Activated CD8-positive, alpha-beta memory T cell treated with anti-CD3 and anti-CD28 coated beads for 36 hours (primary cell): ENCODE data around the gene MARK3. TPM values are rescaled to one million over a fixed set of nuclear protein-coding genes. Genes with fewer than 3 reads are reported as not detected.

Experiments used
- CTCF ChIA-PET: fragments of 350-600 bp; sonication (Branson Sonifier 250); formaldehyde crosslinking; loops from one replicate; lab custom pipeline; 2021; ENCODE audit warnings: antibody characterized with exemption; lab: Charles Lee
- POLR2A ChIA-PET: fragments of 350-600 bp; sonication (Branson Sonifier 250); formaldehyde crosslinking; loops from one replicate; lab custom pipeline; 2021; ENCODE audit warnings: antibody characterized with exemption; lab: Charles Lee
- total RNA-seq, 2 experiments: library from RNA; stranded (reverse); gene quantifications; one replicate each; pipeline ENCODE4 v1.2.3, GENCODE V29; 2021

The MARK3 gene
- total RNA-seq, 2 experiments from 2014 or later, result 81.7 to 83.4 TPM

GRCh38 chr14:103449634-103450161, 64.5 kb downstream of the MARK3 start:
- ChIA-PET CTCF (no interaction called here), POLR2A (no interaction called here)

DNA sequence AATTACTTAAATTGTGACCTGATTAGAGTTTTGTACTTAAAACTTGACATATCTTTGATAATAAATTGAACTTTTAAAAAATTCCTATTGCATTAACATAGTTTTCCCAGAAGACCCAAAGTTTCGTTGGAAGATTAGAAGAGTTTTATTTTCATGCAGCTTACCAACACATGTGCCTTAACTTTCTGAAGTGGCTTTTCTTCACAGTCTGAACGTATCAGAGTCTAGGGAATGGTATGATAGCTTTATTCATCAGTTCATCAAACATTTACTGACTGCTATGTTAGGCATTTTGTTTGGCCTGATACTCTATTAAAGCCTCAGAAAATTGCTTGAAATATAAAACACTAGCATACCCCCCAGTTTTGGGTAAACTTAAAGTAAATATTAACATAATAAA, 65.2 kb downstream of the MARK3 start:
- ChIA-PET POLR2A (no interaction called here), CTCF (interaction anchor here (0.7 kb wide), 1 partner anchor 43 kb away, joined by 5 read pairs; no protein-coding TSS in a partner anchor)

- POLR2A ChIA-PET, result no interaction called here
- CTCF ChIA-PET, result interaction anchor here (0.9 kb wide), 1 partner anchor 8 kb away, joined by 3 read pairs; no protein-coding TSS in a partner anchor
These were observed 66.2 kb downstream of the MARK3 start for GRCh38 chr14:103451401-103451800.

DNA sequence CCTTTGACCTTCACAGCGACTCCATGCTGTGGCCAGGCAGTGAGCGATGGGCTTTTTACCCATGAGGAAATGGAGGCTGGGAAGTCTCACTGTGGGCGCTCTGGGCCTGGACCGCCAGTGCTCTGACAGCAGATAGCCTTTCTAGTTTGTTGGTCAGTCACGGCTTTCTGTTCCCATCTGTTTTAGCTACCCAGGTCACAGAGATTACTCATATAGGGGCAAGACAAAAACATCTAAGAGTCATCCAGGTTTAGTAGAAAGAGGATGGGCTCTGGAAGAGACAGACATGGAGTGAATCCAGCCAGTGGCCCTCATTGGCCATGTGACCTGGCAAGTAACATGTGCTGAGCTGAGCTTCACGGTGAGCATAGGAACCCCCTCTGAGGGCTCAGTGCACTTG, 68.6 kb downstream of the MARK3 start:
- ChIA-PET CTCF (no interaction called here), POLR2A (no interaction called here)

DNA sequence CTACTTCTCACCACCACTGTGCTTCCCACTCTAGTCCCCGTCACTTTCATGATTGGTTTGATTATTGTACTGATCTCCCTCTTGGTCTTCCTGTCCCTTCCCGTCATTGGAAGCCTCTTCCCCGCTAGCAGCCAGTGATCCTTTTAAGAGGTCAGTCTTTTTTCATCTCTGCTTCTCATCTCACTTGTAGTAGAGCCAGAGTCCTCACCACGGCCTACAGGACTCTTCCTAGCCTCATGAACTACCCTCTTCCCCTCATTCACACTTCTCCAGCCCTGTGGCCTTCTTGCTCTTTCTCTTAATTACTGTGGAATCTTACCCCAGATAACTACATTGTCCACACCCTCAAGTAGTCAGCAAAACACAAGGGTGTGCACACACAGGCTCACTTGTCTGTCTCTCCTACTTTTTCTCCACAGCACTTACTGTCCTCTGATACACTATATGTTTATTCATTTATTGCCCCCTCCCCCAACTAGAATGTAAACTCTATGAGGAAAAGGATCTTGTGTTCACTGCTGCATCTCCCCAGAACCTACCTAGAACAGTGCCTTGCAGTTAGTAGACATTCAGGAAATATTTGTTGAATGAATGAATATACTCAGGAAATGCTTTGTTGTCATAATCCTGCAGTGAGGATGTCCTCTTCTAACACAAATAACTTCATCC, 71.1 kb downstream of the MARK3 start:
- ChIA-PET CTCF (interaction anchor here (0.7 kb wide), 1 partner anchor 14 kb away, joined by 4 read pairs; no protein-coding TSS in a partner anchor), POLR2A (no interaction called here)

DNA sequence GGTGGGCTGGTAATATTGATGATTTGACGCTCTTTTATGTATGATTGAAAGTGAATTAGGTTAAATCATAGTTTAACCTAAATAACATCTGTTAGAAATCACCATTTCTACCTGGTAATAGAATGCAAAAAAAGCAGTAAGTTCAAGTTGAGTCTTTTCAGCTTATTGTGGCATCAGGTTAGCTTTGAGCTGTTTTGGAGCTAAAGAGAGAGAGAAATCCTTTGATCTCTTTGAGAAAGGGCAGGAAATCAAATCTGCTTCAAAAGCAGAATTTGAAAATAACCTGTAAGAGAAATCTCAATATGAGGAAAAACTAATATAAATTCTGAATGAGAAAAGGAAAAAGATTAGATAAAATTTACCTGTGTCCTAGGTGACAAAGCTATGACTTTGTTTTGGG, 75.2 kb downstream of the MARK3 start:
- POLR2A ChIA-PET, result interaction anchor here (0.6 to 0.7 kb wide), 2 partner anchors 1118 to 1620 kb away, joined by 4 to 5 read pairs; no protein-coding TSS in a partner anchor

DNA sequence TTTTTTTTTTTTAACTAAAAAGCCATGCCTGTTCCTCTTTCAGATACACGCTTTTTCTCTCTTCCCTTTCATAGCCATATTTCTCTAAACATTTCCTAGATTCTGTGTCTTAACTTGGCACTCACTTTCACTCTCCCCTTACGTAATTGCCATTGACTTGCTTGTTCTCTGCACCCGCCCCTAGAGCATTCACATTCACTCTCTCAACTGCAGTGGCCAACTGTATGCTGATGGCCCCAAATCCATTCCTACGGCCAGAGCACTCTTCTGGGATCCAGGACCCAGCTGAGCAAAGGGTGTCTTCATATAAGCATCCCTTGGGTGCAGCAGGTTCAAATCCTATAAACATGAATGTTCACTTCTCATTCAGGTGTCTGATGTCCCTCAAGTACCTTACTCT, 77.9 kb downstream of the MARK3 start:
- CTCF ChIA-PET, result no interaction called here
- POLR2A ChIA-PET, result no interaction called here

More for the DNA sequence above, 75.2 kb downstream of the MARK3 start:
- CTCF ChIA-PET, result interaction anchor here (1.5 kb wide), 1 partner anchor 31 kb away, joined by 3 read pairs; no protein-coding TSS in a partner anchor

- ChIA-PET POLR2A (no interaction called here), CTCF (no interaction called here)
These were observed 78.6 kb downstream of the MARK3 start for GRCh38 chr14:103463851-103464250.

GRCh38 chr14:103472939-103473338, 87.7 kb downstream of the MARK3 start:
- POLR2A ChIA-PET, result no interaction called here
- CTCF ChIA-PET, result no interaction called here

DNA sequence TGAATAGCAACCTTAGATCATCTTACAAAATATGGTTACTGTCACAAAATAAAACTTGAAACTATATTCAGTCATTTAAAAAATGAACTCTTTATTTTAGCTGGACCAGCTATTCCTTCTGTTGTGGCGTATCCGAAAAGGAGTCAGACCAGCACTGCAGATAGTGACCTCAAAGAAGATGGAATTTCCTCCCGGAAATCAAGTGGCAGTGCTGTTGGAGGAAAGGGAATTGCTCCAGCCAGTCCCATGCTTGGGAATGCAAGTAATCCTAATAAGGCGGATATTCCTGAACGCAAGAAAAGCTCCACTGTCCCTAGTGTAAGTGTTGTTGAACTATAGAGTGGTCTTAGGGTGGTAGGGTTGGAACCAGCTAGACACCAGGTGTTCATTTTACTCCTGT, 89.7 kb downstream of the MARK3 start:
- ChIA-PET POLR2A (no interaction called here), CTCF (no interaction called here)

DNA sequence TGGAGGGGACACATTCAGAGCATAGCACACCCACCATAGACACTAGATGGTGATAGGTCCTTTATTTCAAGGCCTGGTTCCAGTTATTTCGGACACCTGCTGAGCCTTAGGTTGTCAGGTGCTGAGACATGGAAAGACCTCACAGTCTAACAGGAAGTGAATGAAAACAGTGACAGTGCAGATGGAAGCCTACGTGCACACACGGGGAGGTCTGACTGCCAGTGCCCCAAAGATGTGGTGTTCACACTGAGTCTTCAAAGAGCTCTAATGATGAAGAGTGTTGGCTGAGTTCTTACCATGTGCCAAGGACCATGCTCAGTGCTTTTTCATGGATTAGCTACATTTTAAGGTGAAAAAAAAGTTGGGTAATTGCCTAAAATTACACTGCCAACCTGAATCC, 90.8 kb downstream of the MARK3 start:
- ChIA-PET POLR2A (no interaction called here), CTCF (no interaction called here)

DNA sequence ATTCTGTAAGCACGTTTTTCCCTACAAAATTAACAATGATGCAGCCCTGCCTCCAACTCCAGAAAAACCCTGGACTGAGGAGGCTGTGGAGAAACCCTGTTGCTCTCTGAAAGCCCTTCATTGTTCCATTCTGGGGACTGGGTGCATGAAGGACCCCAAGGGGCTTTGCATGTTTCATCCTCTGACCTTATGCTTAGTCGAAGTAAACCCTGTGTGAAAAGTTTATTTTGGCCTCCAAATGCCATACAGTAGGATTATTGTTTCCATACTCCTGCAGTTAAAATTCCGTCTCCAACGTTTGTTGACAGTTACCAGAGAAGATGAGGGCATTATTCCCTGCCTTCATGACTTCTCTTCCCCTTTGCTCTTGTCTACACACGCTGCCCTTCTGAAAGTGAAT, 91.4 kb downstream of the MARK3 start:
- ChIA-PET CTCF (no interaction called here), POLR2A (no interaction called here)

- ChIA-PET CTCF (no interaction called here), POLR2A (no interaction called here)
These were observed 95.4 kb downstream of the MARK3 start for GRCh38 chr14:103480595-103480994.

DNA sequence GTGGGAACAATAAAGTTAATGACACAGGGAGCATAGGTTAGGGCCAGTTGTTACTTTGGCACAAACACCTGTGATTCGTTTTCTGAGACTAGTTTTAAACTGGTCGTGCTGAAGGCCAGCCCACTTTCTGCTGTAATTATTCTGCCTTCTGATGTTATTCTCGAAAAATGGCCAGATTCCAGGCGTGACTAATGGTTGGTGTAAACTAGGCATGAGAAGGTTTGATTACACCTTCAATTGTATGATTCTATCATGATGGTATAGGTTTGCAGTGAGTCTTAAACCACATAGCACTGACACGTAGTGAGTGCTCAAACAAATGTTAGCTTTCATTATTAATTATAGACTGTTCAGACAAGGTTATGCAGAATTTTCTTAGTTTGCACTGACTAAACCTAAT, 98.4 kb downstream of the MARK3 start:
- CTCF ChIA-PET, result no interaction called here
- POLR2A ChIA-PET, result no interaction called here

GRCh38 chr14:103485504-103485903, 100.3 kb downstream of the MARK3 start:
- CTCF ChIA-PET, result no interaction called here
- POLR2A ChIA-PET, result no interaction called here

GRCh38 chr14:103488071-103488470, 102.9 kb downstream of the MARK3 start:
- CTCF ChIA-PET, result no interaction called here
- POLR2A ChIA-PET, result no interaction called here

DNA sequence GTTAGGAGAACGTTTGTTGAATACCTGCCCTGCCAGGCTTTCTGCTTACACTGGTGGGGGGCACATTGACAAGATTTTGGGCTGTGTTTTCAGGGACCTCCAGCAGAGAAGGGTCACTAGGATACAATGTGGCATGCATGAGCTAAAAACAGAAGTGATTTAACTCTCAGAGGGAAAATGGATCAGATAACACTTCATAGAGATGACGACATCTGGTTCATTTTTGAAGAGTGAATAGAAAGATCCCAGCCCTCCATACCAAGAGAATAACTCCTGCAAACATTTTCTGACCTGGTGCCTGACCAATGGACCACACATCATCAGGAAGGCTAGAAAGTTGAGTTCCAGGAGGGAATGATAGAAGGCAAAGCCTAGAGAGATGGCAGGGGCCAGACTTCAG, 103.7 kb downstream of the MARK3 start:
- ChIA-PET CTCF (interaction anchor here (0.6 to 0.9 kb wide), 2 partner anchors 11 to 71 kb away, joined by 3 to 5 read pairs; no protein-coding TSS in a partner anchor), POLR2A (no interaction called here)

DNA sequence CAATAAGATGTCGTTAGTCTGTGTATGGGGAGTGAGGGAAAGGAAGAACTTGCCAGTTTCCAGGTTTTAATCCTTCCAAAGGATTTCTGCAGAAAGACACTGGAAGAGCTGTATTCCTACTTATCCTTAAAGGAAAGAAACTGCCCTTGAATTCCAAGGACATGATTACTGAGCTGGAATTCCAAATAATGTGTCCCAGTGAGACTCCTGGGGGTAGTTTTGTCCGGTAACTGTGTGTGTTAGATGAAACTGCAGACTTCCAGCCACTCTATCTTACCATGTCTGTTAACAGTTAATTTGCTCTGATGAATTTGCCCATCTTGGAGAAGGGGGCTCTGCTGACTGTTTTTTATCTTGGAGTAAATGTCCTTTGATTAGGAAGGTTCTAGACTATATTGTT, 104.4 kb downstream of the MARK3 start:
- CTCF ChIA-PET, result interaction anchor here (0.6 to 0.9 kb wide), 2 partner anchors 10 to 71 kb away, joined by 3 to 5 read pairs; no protein-coding TSS in a partner anchor
- POLR2A ChIA-PET, result no interaction called here

GRCh38 chr14:103491691-103492090, 106.5 kb downstream of the MARK3 start:
- CTCF ChIA-PET, result interaction anchor here (0.6 kb wide), 1 partner anchor 18 kb away, joined by 3 read pairs; no protein-coding TSS in a partner anchor

DNA sequence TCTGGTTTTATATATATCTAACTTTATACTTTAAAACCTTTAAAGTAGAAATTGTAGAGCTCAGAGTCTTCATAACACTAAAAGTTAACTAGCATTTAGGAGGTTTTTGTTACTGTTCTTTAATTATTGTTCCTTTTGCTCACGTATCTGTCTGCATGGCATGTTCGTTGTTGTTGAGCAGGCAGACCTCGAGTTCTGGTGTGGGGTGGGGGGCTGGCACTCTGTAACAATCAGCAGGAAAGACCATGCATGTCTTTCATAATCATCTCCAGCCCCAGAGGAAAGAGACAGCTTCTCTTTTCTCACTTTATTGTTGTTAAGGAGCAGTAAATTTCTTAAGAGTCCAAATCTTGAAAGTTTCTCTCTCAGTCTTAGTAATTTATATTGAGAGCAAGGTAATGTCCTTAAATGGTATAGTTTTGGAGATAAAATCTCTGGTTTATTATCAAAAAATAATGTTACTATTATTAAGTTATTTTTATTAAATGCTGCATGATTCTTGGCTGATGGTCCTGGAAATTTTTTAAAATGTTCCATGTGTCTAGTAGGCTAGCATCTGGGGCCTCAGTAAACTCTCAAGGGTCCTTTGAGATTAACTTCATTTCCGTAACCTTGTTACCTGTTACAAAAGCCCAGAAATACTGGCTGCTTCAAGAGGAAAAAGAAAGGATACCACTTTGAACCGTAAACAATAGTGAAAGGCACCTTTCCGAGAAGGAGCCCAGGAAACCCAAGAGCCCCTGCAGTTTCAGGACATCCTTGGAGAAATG, 107.1 kb downstream of the MARK3 start:
- ChIA-PET CTCF (interaction anchor here (1.2 kb wide), 1 partner anchor 26 kb away, joined by 3 read pairs; no protein-coding TSS in a partner anchor), POLR2A (no interaction called here)

More at GRCh38 chr14:103491691-103492090, 106.5 kb downstream of the MARK3 start:
- POLR2A ChIA-PET, result no interaction called here
